Chondrocyte (in vitro differentiated cells): ENCODE measurements around the gene ZNF574. TPM values are rescaled to one million over a fixed set of nuclear protein-coding genes. Genes with fewer than 3 reads are reported as not detected.

Experiments used
- DNase-seq: peaks from one replicate; pipeline ENCODE4 v3.0.0; 2021; ENCODE audit warnings: mixed read lengths, low spot score
- H3K27ac Mint-ChIP-seq: one replicate; pipeline ENCODE4 v1.8.0; 2021; ENCODE audit warnings: mild to moderate bottlenecking, moderate library complexity, mixed read lengths; ENCODE audit not compliant: unreplicated experiment
- H3K27me3 Mint-ChIP-seq: 2 replicates; pipeline ENCODE4 v1.8.0; 2021; ENCODE audit warnings: low read depth, mixed read lengths
- H3K36me3 Mint-ChIP-seq: 2 replicates; pipeline ENCODE4 v1.8.0; 2021; ENCODE audit warnings: low read depth, mixed read lengths
- H3K4me1 Mint-ChIP-seq: 2 replicates; pipeline ENCODE4 v1.8.0; 2021; ENCODE audit warnings: low read depth, mild to moderate bottlenecking, mixed read lengths
- H3K4me3 Mint-ChIP-seq: one replicate; pipeline ENCODE4 v1.8.0; 2021; ENCODE audit warnings: mild to moderate bottlenecking, moderate library complexity, mixed read lengths; ENCODE audit not compliant: unreplicated experiment
- H3K9me3 Mint-ChIP-seq: 2 replicates; pipeline ENCODE4 v1.8.0; 2021; ENCODE audit warnings: low read depth, mixed read lengths
- CTCF ChIP-seq: fragments of 200-600 bp; sonication (generic); IDR thresholded peaks from 2 replicates; pipeline ENCODE4 v1.5.0; 2021; ENCODE audit warnings: antibody characterized with exemption, mild to moderate bottlenecking, moderate library complexity
- total RNA-seq: library from RNA; stranded (reverse); gene quantifications from 3 replicates; pipeline ENCODE4 v1.2.1, GENCODE V29; 2021

Gene ZNF574
- total RNA-seq, 1 donor from 2014 or later, result 13.0 TPM

DNA sequence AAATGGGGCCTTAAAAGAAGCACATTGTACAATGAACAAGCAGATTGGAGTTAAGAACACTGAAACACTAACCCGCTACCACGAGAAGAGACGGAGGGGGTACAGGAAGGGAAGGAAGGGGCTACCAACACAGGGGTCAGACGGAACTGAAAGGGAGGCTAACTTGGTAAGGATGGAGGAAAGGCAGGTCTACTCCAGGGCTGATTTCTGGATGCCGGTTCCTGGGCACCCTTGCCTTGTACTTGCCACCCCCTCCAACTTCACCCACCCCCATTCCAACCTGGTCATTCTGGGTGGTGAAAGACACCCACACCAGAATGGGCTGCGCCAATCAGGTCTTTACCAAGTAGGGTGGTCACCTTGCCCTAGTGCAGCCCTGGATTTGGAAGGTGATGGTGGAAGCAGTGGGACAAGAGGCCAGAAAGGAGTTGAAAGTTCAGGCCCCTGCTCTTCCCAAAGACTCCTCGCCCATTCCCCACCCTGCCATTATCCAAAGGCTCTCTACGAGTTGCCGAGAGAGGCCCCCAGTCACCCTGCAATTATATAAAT is 10.3 kb downstream of the ZNF574 start:
- H3K9me3 Mint-ChIP-seq, result no peaks in the 10 kb centered on the region
- peaks cover 26% of the 10 kb centered on the region for H3K4me1 Mint-ChIP-seq
- H3K4me3 Mint-ChIP-seq, result no peak overlapping the region
- H3K27ac Mint-ChIP-seq, result no peak overlapping the region
- H3K36me3 Mint-ChIP-seq, result peaks cover 7% of the 10 kb centered on the region
- no peak for TF ChIP-seq CTCF
- no peaks in the 10 kb centered on the region for H3K27me3 Mint-ChIP-seq
- no peak for DNase-seq

- no peak overlapping the region for H3K4me3 Mint-ChIP-seq
- no peaks in the 10 kb centered on the region for H3K27me3 Mint-ChIP-seq
- no peaks in the 10 kb centered on the region for H3K9me3 Mint-ChIP-seq
- peaks cover 21% of the 10 kb centered on the region for H3K4me1 Mint-ChIP-seq
- peaks cover 5% of the 10 kb centered on the region for H3K36me3 Mint-ChIP-seq
- DNase-seq, result no peak
- TF ChIP-seq CTCF, result no peak
- H3K27ac Mint-ChIP-seq, result peak overlapping the region; percentile 66
Measured at GRCh38 chr19:42086770-42087550, 11.0 kb downstream of the ZNF574 start.

DNA sequence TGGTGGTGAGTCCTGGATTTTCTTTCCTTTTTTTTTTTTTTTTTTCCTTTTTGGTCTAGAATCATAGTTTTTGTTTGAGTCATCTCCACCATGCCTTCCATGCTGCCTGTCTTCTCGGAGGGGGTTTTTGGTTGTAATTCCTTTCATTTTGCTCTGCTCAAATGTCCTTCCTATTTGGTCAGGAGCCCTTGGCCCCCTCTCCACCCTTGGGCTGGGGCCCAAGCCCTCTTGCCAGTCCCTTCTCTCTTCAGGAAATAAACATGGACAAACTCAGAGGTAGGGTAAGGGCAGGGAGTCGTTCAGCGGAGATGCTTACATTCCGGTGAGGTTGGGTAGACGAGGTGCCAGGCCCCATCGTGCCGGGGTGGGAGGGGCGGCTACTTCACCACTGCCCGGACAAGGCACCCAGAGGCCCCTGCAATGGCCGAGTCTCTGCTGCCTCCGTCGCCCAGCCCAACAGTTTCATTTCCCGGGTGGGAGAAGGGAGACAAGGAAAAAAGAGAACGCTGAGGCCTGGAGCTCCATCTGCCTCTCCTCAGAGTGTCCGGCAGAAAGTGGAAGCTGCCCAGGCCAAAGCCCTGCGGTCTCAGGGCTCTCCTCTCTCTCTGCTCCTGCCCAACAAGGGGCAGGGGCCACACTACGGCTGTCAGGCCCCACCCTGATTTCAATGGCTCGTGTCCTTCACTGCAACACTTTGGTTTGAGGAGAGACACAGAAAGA is 12.7 kb downstream of the ZNF574 start:
- Mint-ChIP-seq H3K4me1 (peaks cover 21% of the 10 kb centered on the region), H3K36me3 (peaks cover 5% of the 10 kb centered on the region), H3K27me3 (no peaks in the 10 kb centered on the region), H3K4me3 (peak overlapping the region; percentile 46), H3K9me3 (no peaks in the 10 kb centered on the region), H3K27ac (peak overlapping the region; percentile 95)
- no peak for TF ChIP-seq CTCF
- no peak for DNase-seq

DNA sequence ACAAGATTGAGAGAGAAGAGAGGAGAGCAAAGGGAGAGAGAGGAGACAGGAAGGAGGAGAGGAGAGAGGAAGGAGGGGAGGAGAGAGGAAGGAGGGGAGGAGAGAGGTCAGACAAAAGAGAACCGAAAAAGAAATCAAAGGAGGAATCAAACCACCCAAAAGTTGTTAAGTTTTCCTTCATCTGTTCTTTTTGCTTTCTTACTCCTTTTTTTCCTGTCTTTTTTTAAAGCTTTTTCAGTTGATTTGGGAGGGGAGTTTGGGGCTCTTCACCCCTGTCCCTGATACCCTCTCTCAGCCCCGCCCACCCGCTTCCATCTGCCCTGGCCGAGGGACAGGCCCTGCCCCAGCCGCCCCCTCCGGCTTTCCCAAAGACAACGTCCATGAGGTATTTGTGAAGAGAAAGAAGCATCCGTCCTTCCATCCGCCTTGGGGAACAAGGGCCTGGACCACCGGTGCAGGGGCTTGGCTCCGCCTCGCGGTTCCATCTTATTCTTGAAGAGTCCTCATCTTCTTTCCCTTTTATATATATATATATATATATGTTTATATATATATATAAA is 13.3 kb downstream of the ZNF574 start:
- Mint-ChIP-seq H3K27me3 (no peaks in the 10 kb centered on the region), H3K27ac (peak overlapping the region; percentile 95)

More for the DNA sequence above, 13.3 kb downstream of the ZNF574 start:
- no peaks in the 10 kb centered on the region for H3K9me3 Mint-ChIP-seq
- H3K4me1 Mint-ChIP-seq, result peaks cover 25% of the 10 kb centered on the region
- H3K36me3 Mint-ChIP-seq, result peaks cover 2% of the 10 kb centered on the region
- no peak for DNase-seq
- no peak overlapping the region for H3K4me3 Mint-ChIP-seq
- no peak for TF ChIP-seq CTCF
